GM12878 (cell line): ENCODE results near the gene FMNL2. TPM values are rescaled to one million over a fixed set of nuclear protein-coding genes. Genes with fewer than 3 reads are reported as not detected.

Source experiments
- ATAC-seq: fragments of 200-7000 bp; cut with Tn5 transposase; 3 replicates; pipeline ENCODE4 v1.9.1; 2020; ENCODE audit warnings: mild to moderate bottlenecking, moderate library complexity
- BruUV-seq: library from RNA; stranded (reverse); fragments of 400-500 nt; replicated peaks from 2 replicates; lab custom pipeline; 2021; lab: Mats Ljungman, UMichigan
- CTCF ChIA-PET: fragments of 300-600 bp; sonication (Branson Sonifier 250); formaldehyde crosslinking; extraction: SDS; loops from one replicate; lab custom pipeline; 2021; ENCODE audit warnings: inconsistent platforms; lab: Yijun Ruan, JAX
- POLR2A ChIA-PET: fragments of 350-600 bp; formaldehyde crosslinking; extraction: SDS; loops from one replicate; lab custom pipeline; 2021; ENCODE audit warnings: inconsistent platforms; lab: Charles Lee
- RAD21 ChIA-PET: fragments of 300-600 bp; sonication (Branson Sonifier 250); formaldehyde crosslinking; loops from one replicate; lab custom pipeline; 2023; ENCODE audit warnings: antibody characterized with exemption; ENCODE audit not compliant: unreplicated experiment; lab: Charles Lee
- SMC1A ChIA-PET: fragments of 300-600 bp; sonication (Branson Sonifier 250); formaldehyde crosslinking; loops from one replicate; lab custom pipeline; 2023; ENCODE audit not compliant: unreplicated experiment, uncharacterized antibody; lab: Charles Lee
- DNase-seq: peaks from one replicate; pipeline ENCODE4 v3.0.0-alpha.2; 2011; ENCODE audit warnings: low read depth, low spot score
- FAIRE-seq: peaks from 3 replicates; lab custom pipeline; 2011; peaks lifted over from hg19 to GRCh38; lab: Jason Lieb, UNC
- H2AFZ ChIP-seq: 2 replicates; pipeline ENCODE4 v1.6.0; 2011; ENCODE audit warnings: low read depth, low read length, control low read depth; ENCODE audit not compliant: control insufficient read depth
- H3K27ac ChIP-seq: 2 replicates; pipeline ENCODE4 v1.5.1; 2011; ENCODE audit warnings: control low read depth; ENCODE audit not compliant: control insufficient read depth, insufficient read depth
- H3K27me3 ChIP-seq, 2 experiments: replicated peaks in 1 of 2; 2 replicates each; pipeline versions ENCODE4 v1.6.0 to v1.6.1; 2011; ENCODE audit warnings: low read length in 1 of 2; ENCODE audit not compliant: control insufficient read depth in 2 of 2, insufficient read depth in 2 of 2
- H3K36me3 ChIP-seq, 2 experiments: 2 replicates each; pipeline ENCODE4 v1.5.1; 2011; ENCODE audit warnings: low read length in 1 of 2; ENCODE audit not compliant: control insufficient read depth in 2 of 2, insufficient read depth in 2 of 2
- H3K4me1 ChIP-seq: 2 replicates; pipeline ENCODE4 v1.6.1; 2011; ENCODE audit warnings: mild to moderate bottlenecking, low read length, moderate library complexity, mixed read lengths; ENCODE audit not compliant: control insufficient read depth, insufficient read depth
- H3K4me2 ChIP-seq: 2 replicates; pipeline ENCODE4 v1.6.0; 2011; ENCODE audit warnings: control low read depth; ENCODE audit not compliant: control insufficient read depth, insufficient read depth
- H3K4me3 ChIP-seq: fragments of 200-600 bp; sonication (generic); 2 replicates; pipeline ENCODE4 v1.5.1; 2016
- H3K79me2 ChIP-seq: 2 replicates; pipeline ENCODE4 v1.6.0; 2011; ENCODE audit warnings: low read length; ENCODE audit not compliant: control insufficient read depth, insufficient read depth
- H3K9ac ChIP-seq: 2 replicates; pipeline ENCODE4 v1.8.0; 2011; ENCODE audit warnings: low read length, control low read depth, mixed read lengths; ENCODE audit not compliant: control insufficient read depth, insufficient read depth
- H3K9me3 ChIP-seq: replicated peaks from 3 replicates; pipeline ENCODE4 v1.5.1; 2011; ENCODE audit warnings: mild to moderate bottlenecking, low read length; ENCODE audit not compliant: control insufficient read depth, insufficient read depth
- H4K20me1 ChIP-seq: 2 replicates; pipeline ENCODE4 v1.6.0; 2011; ENCODE audit not compliant: control insufficient read depth, insufficient read depth
- CREM ChIP-seq: IDR thresholded peaks from 2 replicates; pipeline ENCODE4 v1.6.1; 2014; ENCODE audit warnings: antibody characterized with exemption, low read depth
- EZH2 ChIP-seq: IDR thresholded peaks from 2 replicates; pipeline ENCODE4 v1.6.1; 2012; ENCODE audit warnings: low read depth, mild to moderate bottlenecking, control low read depth, inconsistent platforms, low read length, borderline replicate concordance; ENCODE audit not compliant: control insufficient read depth
- GABPA ChIP-seq: IDR thresholded peaks from 2 replicates; pipeline ENCODE4 v1.6.1; 2014; ENCODE audit warnings: antibody characterized with exemption, low read depth, mild to moderate bottlenecking, inconsistent platforms
- HCFC1 ChIP-seq: fragments of 150-350 bp; IDR thresholded peaks from 2 replicates; pipeline ENCODE4 v1.6.1; 2014; ENCODE audit warnings: low read length
- NBN ChIP-seq: fragments of 450-650 bp; IDR thresholded peaks from 2 replicates; pipeline ENCODE4 v1.6.1; 2016
- NKRF ChIP-seq: fragments of 450-650 bp; conservative IDR thresholded peaks from 2 replicates; pipeline ENCODE4 v1.6.1; 2017; ENCODE audit warnings: mild to moderate bottlenecking, moderate library complexity
- PML ChIP-seq: IDR thresholded peaks from 2 replicates; pipeline ENCODE4 v1.6.1; 2012; ENCODE audit warnings: low read length, inconsistent platforms
- RELA ChIP-seq: fragments of 450-650 bp; IDR thresholded peaks from 2 replicates; pipeline ENCODE4 v1.8.0; 2014; ENCODE audit warnings: borderline replicate concordance; ENCODE audit not compliant: partially characterized antibody
- YY1 ChIP-seq: IDR thresholded peaks from 2 replicates; pipeline ENCODE4 v1.6.1; 2011; ENCODE audit warnings: low read depth, mild to moderate bottlenecking, low read length
- ZNF217 ChIP-seq: fragments of 450-650 bp; IDR thresholded peaks from 2 replicates; pipeline ENCODE4 v1.6.1; 2017; ENCODE audit warnings: antibody characterized with exemption, mild to moderate bottlenecking
- WGBS: methylation state at CpG from one replicate; pipeline ENCODE4 v1.1.6; 2016; ENCODE audit warnings: low lambda C conversion rate; ENCODE audit not compliant: insufficient replicate concordance, insufficient coverage; ENCODE audit errors: missing lambda C conversion rate; 5-methylcytosine and 5-hydroxymethylcytosine counted together
- in situ Hi-C: fragments of 300-500 bp; cut with MboI; formaldehyde crosslinking; loops from 9 replicates; pipeline ENCODE4 v1.14.3; 2018; ENCODE audit warnings: mixed read lengths
- intact Hi-C: fragments of 100-400 bp; cut with micrococcal nuclease; formaldehyde crosslinking; loops from one replicate; pipeline ENCODE4 v1.14.2; 2022; ENCODE audit not compliant: unreplicated experiment
- polyA plus RNA-seq, 11 experiments: library from polyadenylated mRNA; depleted of rRNA in 4 of 11; unstranded in 6 of 11; stranded (reverse) in 5 of 11; fragments of >200 nt; fragmentation: Nextera tagmentation in 4 of 11; fragmentation: Illumina TruSeq in 1 of 11; extraction: Ambion mirVana in 4 of 11; extraction: Trizol in 1 of 11; gene quantifications; 1 replicate in 1 of 11; 2 replicates in 10 of 11; pipeline versions ENCODE4 v1.2.1 to v1.2.3, GENCODE V29; 2011 to 2016; ENCODE audit warnings: inconsistent platforms in 2 of 11, missing spikeins in 2 of 11, low read depth in 1 of 11
- total RNA-seq, 4 experiments: library from RNA; depleted of rRNA in 3 of 4; stranded (reverse); fragments of >200 nt in 3 of 4; fragmentation: Illumina TruSeq in 1 of 4; extraction: Trizol in 1 of 4; gene quantifications; 2 replicates each; pipeline versions ENCODE4 v1.2.1 to v1.2.3, GENCODE V29; 2013 to 2021
- TF ChIP-seq, protein P1 (sequence below): fragments of 450-650 bp; IDR thresholded peaks from 2 replicates; pipeline ENCODE4 v1.6.1; 2017; ENCODE audit warnings: mild to moderate bottlenecking, moderate library complexity
- TF ChIP-seq, protein P2 (sequence below): fragments of 450-650 bp; formaldehyde crosslinking; IDR thresholded peaks from 2 replicates; pipeline ENCODE4 v1.5.0; 2022; ENCODE audit warnings: mild to moderate bottlenecking, missing genetic modification characterization
- TF ChIP-seq, protein P3 (sequence below): IDR thresholded peaks from 2 replicates; pipeline ENCODE4 v1.6.1; 2011; ENCODE audit warnings: borderline replicate concordance, low read depth, mild to moderate bottlenecking, moderate library complexity, low read length; ENCODE audit not compliant: insufficient read depth, poor library complexity, severe bottlenecking

FMNL2 gene
- total and polyA plus RNA-seq, 10 of the 15 experiments (the other 5 are each of a cell fraction or from before 2014, with no cell fraction given), result 0.13 to 9.9 (median 0.35) TPM

DNA sequence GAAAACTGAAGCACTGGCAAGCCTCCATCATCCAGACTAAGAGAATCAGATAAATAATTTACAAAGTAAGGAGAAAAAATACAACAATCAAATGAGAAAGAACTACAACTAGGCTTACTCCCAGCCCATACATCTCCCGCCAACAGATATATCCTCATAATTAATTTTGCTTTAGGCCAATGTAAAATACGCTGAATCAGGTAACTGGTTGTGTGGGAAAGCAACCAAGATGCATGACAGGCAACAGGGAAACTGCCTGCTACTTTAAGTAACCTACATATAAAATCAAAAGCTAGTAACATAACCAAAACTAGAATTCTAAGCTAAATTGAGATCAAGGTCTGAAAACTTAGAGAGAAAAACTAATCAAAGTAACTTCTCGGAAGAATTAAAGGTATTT is 360.8 kb downstream of the FMNL2 start:
- no peak overlapping the region for H3K4me2 ChIP-seq
- no peak overlapping the region for H3K4me3 ChIP-seq
- H3K9me3 ChIP-seq, result no peaks in the 10 kb centered on the region; the same call in 2 of the 3 replicates
- CTCF ChIA-PET, result interaction anchor here (1.5 to 5.0 kb wide), 2 partner anchors 20 to 47 kb away, joined by 3 to 31 read pairs; partner anchors contain the start of gene PRPF40A
- H4K20me1 ChIP-seq, result no peaks in the 10 kb centered on the region
- intact Hi-C loops, result no loop called here
- RAD21 ChIA-PET, result no interaction called here
- POLR2A ChIA-PET, result interaction anchor here (0.7 to 4.4 kb wide), 2 partner anchors 9 to 20 kb away, joined by 4 to 20 read pairs; partner anchors contain the start of gene PRPF40A
- H3K27me3 ChIP-seq, result no peaks in the 10 kb centered on the region
- SMC1A ChIA-PET, result interaction anchor here (1.4 to 1.5 kb wide), 2 partner anchors 13 to 47 kb away, joined by 4 to 5 read pairs; no protein-coding TSS in a partner anchor
- DNase-seq (no peak), ATAC-seq (no peak), FAIRE-seq (no peak)
- no peak overlapping the region for H2AFZ ChIP-seq
- no peak overlapping the region for H3K9ac ChIP-seq
- BruUV-seq, result no TSS peak
- H3K79me2 ChIP-seq, result peaks cover 60% of the 10 kb centered on the region
- H3K4me1 ChIP-seq, result peaks cover 17% of the 10 kb centered on the region; the same call in 1 of the 2 replicates
- in situ Hi-C loops, result no loop called here
- WGBS, result 99% methylated on average over 3 of the region's 3 CpGs
- H3K36me3 ChIP-seq, result peaks cover 2 to 9% of the 10 kb centered on the region in 2 experiments; a peak in 3 of 4 replicates
- no peak overlapping the region for H3K27ac ChIP-seq
- TF ChIP-seq NBN, result no peak
- no peak for TF ChIP-seq PML
- no peak for TF ChIP-seq GABPA
- TF ChIP-seq, protein P1, sequence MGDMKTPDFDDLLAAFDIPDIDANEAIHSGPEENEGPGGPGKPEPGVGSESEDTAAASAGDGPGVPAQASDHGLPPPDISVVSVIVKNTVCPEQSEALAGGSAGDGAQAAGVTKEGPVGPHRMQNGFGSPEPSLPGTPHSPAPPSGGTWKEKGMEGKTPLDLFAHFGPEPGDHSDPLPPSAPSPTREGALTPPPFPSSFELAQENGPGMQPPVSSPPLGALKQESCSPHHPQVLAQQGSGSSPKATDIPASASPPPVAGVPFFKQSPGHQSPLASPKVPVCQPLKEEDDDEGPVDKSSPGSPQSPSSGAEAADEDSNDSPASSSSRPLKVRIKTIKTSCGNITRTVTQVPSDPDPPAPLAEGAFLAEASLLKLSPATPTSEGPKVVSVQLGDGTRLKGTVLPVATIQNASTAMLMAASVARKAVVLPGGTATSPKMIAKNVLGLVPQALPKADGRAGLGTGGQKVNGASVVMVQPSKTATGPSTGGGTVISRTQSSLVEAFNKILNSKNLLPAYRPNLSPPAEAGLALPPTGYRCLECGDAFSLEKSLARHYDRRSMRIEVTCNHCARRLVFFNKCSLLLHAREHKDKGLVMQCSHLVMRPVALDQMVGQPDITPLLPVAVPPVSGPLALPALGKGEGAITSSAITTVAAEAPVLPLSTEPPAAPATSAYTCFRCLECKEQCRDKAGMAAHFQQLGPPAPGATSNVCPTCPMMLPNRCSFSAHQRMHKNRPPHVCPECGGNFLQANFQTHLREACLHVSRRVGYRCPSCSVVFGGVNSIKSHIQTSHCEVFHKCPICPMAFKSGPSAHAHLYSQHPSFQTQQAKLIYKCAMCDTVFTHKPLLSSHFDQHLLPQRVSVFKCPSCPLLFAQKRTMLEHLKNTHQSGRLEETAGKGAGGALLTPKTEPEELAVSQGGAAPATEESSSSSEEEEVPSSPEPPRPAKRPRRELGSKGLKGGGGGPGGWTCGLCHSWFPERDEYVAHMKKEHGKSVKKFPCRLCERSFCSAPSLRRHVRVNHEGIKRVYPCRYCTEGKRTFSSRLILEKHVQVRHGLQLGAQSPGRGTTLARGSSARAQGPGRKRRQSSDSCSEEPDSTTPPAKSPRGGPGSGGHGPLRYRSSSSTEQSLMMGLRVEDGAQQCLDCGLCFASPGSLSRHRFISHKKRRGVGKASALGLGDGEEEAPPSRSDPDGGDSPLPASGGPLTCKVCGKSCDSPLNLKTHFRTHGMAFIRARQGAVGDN, result no peak
- no peak for TF ChIP-seq NKRF
- TF ChIP-seq, protein P2, sequence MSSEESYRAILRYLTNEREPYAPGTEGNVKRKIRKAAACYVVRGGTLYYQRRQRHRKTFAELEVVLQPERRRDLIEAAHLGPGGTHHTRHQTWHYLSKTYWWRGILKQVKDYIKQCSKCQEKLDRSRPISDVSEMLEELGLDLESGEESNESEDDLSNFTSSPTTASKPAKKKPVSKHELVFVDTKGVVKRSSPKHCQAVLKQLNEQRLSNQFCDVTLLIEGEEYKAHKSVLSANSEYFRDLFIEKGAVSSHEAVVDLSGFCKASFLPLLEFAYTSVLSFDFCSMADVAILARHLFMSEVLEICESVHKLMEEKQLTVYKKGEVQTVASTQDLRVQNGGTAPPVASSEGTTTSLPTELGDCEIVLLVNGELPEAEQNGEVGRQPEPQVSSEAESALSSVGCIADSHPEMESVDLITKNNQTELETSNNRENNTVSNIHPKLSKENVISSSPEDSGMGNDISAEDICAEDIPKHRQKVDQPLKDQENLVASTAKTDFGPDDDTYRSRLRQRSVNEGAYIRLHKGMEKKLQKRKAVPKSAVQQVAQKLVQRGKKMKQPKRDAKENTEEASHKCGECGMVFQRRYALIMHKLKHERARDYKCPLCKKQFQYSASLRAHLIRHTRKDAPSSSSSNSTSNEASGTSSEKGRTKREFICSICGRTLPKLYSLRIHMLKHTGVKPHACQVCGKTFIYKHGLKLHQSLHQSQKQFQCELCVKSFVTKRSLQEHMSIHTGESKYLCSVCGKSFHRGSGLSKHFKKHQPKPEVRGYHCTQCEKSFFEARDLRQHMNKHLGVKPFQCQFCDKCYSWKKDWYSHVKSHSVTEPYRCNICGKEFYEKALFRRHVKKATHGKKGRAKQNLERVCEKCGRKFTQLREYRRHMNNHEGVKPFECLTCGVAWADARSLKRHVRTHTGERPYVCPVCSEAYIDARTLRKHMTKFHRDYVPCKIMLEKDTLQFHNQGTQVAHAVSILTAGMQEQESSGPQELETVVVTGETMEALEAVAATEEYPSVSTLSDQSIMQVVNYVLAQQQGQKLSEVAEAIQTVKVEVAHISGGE, result no peak
- no peak for TF ChIP-seq HCFC1
- TF ChIP-seq ZNF217, result no peak
- TF ChIP-seq, protein P3, sequence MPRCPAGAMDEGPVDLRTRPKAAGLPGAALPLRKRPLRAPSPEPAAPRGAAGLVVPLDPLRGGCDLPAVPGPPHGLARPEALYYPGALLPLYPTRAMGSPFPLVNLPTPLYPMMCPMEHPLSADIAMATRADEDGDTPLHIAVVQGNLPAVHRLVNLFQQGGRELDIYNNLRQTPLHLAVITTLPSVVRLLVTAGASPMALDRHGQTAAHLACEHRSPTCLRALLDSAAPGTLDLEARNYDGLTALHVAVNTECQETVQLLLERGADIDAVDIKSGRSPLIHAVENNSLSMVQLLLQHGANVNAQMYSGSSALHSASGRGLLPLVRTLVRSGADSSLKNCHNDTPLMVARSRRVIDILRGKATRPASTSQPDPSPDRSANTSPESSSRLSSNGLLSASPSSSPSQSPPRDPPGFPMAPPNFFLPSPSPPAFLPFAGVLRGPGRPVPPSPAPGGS, result no peak
- TF ChIP-seq EZH2, result no peak
- no peak for TF ChIP-seq CREM
- TF ChIP-seq RELA, result no peak
- TF ChIP-seq YY1, result no peak
